AG08395 (cell line): ENCODE data around the gene CBFA2T3.

Source experiments
- DNase-seq: peaks from one replicate; pipeline ENCODE4 v3.0.0; 2012; ENCODE audit warnings: mixed read lengths, low spot score

CBFA2T3 gene

GRCh38 chr16:88839026-88839529, 137.9 kb downstream of the CBFA2T3 start:
- DNase-seq: no peak

- DNase-seq: no peak
These were observed 138.4 kb downstream of the CBFA2T3 start for GRCh38 chr16:88838566-88838965.

- no peak for DNase-seq
These were observed 139.2 kb downstream of the CBFA2T3 start for GRCh38 chr16:88837806-88838205.

- no peak for DNase-seq
These were observed 140.2 kb downstream of the CBFA2T3 start for GRCh38 chr16:88836791-88837190.

- DNase-seq: no peak
These were observed 141.2 kb downstream of the CBFA2T3 start for GRCh38 chr16:88835818-88836217.

GRCh38 chr16:88835383-88835782, 141.6 kb downstream of the CBFA2T3 start:
- no peak for DNase-seq

- DNase-seq: no peak
These were observed 142.3 kb downstream of the CBFA2T3 start for GRCh38 chr16:88834670-88835069.

GRCh38 chr16:88833086-88833485, 143.9 kb downstream of the CBFA2T3 start:
- no peak for DNase-seq

GRCh38 chr16:88831838-88832237, 145.2 kb downstream of the CBFA2T3 start:
- DNase-seq: no peak

- no peak for DNase-seq
These were observed 146.2 kb downstream of the CBFA2T3 start for GRCh38 chr16:88830783-88831182.

GRCh38 chr16:88830258-88830657, 146.7 kb downstream of the CBFA2T3 start:
- DNase-seq: no peak

- no peak for DNase-seq
These were observed 148.3 kb downstream of the CBFA2T3 start for GRCh38 chr16:88828711-88829110.

GRCh38 chr16:88827727-88828126, 149.3 kb downstream of the CBFA2T3 start:
- no peak for DNase-seq

GRCh38 chr16:88826070-88826840, 150.8 kb downstream of the CBFA2T3 start:
- no peak for DNase-seq

- no peak for DNase-seq
These were observed 151.9 kb downstream of the CBFA2T3 start for GRCh38 chr16:88825146-88825545.
